Measurements from ENCODE around the gene GALNS. TPM values are rescaled to one million over a fixed set of nuclear protein-coding genes. Genes with fewer than 3 reads are reported as not detected.
A peak's percentile ranks its signal among the peaks of the same experiment; 100 is the strongest.

The GALNS gene
- polyA plus RNA-seq, 3 donors, result 25.2 to 28.3 (median 27.5) TPM

- no peak for DNase-seq
These were observed 2.8 kb upstream of the GALNS start for GRCh38 chr16:88859381-88860091.

GRCh38 chr16:88857728-88858339 is 1.1 kb upstream of the GALNS start:
- peak; percentile 56 for DNase-seq

GRCh38 chr16:88856122-88856827 is 472 bp downstream of the GALNS start:
- no peak for DNase-seq

- DNase-seq, result no peak
These were observed 1.0 kb downstream of the GALNS start for GRCh38 chr16:88855736-88856121.

- DNase-seq, result no peak
These were observed 1.6 kb downstream of the GALNS start for GRCh38 chr16:88855176-88855575.

- no peak for DNase-seq
These were observed 2.2 kb downstream of the GALNS start for GRCh38 chr16:88854306-88855111.

GRCh38 chr16:88853325-88853941 is 3.3 kb downstream of the GALNS start:
- DNase-seq, result no peak

- DNase-seq, result no peak
These were observed 5.1 kb downstream of the GALNS start for GRCh38 chr16:88851616-88852015.

- no peak for DNase-seq
These were observed 6.1 kb downstream of the GALNS start for GRCh38 chr16:88850531-88851199.

GRCh38 chr16:88848557-88848956 is 8.2 kb downstream of the GALNS start:
- no peak for DNase-seq

- no peak for DNase-seq
These were observed 9.1 kb downstream of the GALNS start for GRCh38 chr16:88847654-88848053.

GRCh38 chr16:88846088-88846487 is 10.7 kb downstream of the GALNS start:
- DNase-seq, result no peak

- DNase-seq, result no peak
These were observed 12.2 kb downstream of the GALNS start for GRCh38 chr16:88844419-88845036.

- DNase-seq, result no peak
These were observed 13.5 kb downstream of the GALNS start for GRCh38 chr16:88843256-88843655.

GRCh38 chr16:88842806-88843205 is 13.9 kb downstream of the GALNS start:
- no peak for DNase-seq

GRCh38 chr16:88842308-88842756 is 14.4 kb downstream of the GALNS start:
- DNase-seq, result no peak

GRCh38 chr16:88841521-88842307 is 15.0 kb downstream of the GALNS start:
- no peak for DNase-seq

- DNase-seq, result no peak
These were observed 16.0 kb downstream of the GALNS start for GRCh38 chr16:88840600-88841215.

Measured in renal pelvis (tissue), 4 donors.